CD14-positive monocyte (primary cell): ENCODE data around the gene CCDC33. TPM values are rescaled to one million over a fixed set of nuclear protein-coding genes. Genes with fewer than 3 reads are reported as not detected.

Source experiments
- DNase-seq, 3 donors: peaks; one replicate each; pipeline ENCODE4 v3.0.0-alpha.2; 2011 to 2022
- H2AFZ ChIP-seq: 2 replicates; pipeline ENCODE4 v1.6.0; 2012; ENCODE audit warnings: mild to moderate bottlenecking, low read depth, low read length, inconsistent platforms; ENCODE audit not compliant: insufficient read depth, poor library complexity, severe bottlenecking
- H3K27ac ChIP-seq, 2 donors: 1 replicate in 1 of 2; 2 replicates in 1 of 2; pipeline ENCODE4 v1.5.1; 2012 to 2013; ENCODE audit warnings: low read length in 2 of 2, control low read depth in 1 of 2, inconsistent platforms in 1 of 2, low read depth in 1 of 2, mild to moderate bottlenecking in 1 of 2
- H3K27me3 ChIP-seq, 2 donors: one replicate each; pipeline versions ENCODE4 v1.6.0 to v1.6.1; 2011 to 2013; ENCODE audit warnings: low read length in 2 of 2; ENCODE audit not compliant: control insufficient read depth in 2 of 2, insufficient read depth in 2 of 2
- H3K36me3 ChIP-seq, 2 donors: replicated peaks in 1 of 2; 1 replicate in 1 of 2; 2 replicates in 1 of 2; pipeline versions ENCODE4 v1.5.1 to v1.6.1; 2012 to 2013; ENCODE audit warnings: low read length in 2 of 2, control low read depth in 1 of 2, inconsistent platforms in 1 of 2, mild to moderate bottlenecking in 1 of 2; ENCODE audit not compliant: insufficient read depth in 2 of 2, control insufficient read depth in 1 of 2
- H3K4me1 ChIP-seq, 2 donors: 1 replicate in 1 of 2; 2 replicates in 1 of 2; pipeline versions ENCODE4 v1.5.1 to v1.6.1; 2012 to 2013; ENCODE audit warnings: low read length in 2 of 2, control low read depth in 1 of 2, inconsistent platforms in 1 of 2, mild to moderate bottlenecking in 1 of 2, moderate library complexity in 1 of 2; ENCODE audit not compliant: insufficient read depth in 2 of 2, control insufficient read depth in 1 of 2
- H3K4me2 ChIP-seq: replicated peaks from 2 replicates; pipeline ENCODE3; 2012; ENCODE audit warnings: low read length, moderate library complexity, mild to moderate bottlenecking; ENCODE audit not compliant: poor library complexity, severe bottlenecking; ENCODE audit errors: extremely low read depth
- H3K4me3 ChIP-seq, 3 experiments: fragments of 200-600 bp in 1 of 3; sonication (generic) in 1 of 3; replicated peaks in 1 of 3; 1 replicate in 2 of 3; 2 replicates in 1 of 3; pipeline ENCODE4 v1.5.1; 2011 to 2013; ENCODE audit warnings: low read length in 3 of 3, mild to moderate bottlenecking in 3 of 3, control low read depth in 2 of 3, low read depth in 2 of 3, inconsistent platforms in 1 of 3, moderate library complexity in 1 of 3
- H3K79me2 ChIP-seq: 2 replicates; pipeline ENCODE4 v1.6.0; 2012; ENCODE audit warnings: mild to moderate bottlenecking, control low read depth, inconsistent platforms, low read length, moderate library complexity; ENCODE audit not compliant: insufficient read depth
- H3K9ac ChIP-seq: 2 replicates; pipeline ENCODE4 v1.6.0; 2017; ENCODE audit warnings: low read length, mild to moderate bottlenecking; ENCODE audit not compliant: insufficient read depth, poor library complexity, severe bottlenecking
- H3K9me3 ChIP-seq, 2 donors: replicated peaks in 1 of 2; 1 replicate in 1 of 2; 2 replicates in 1 of 2; pipeline versions ENCODE4 v1.5.1 to v1.6.1; 2012 to 2013; ENCODE audit warnings: low read length in 2 of 2, control low read depth in 1 of 2; ENCODE audit not compliant: control insufficient read depth in 1 of 2, insufficient read depth in 1 of 2
- H4K20me1 ChIP-seq: 2 replicates; pipeline ENCODE4 v1.6.0; 2012; ENCODE audit warnings: mild to moderate bottlenecking, low read length, control low read depth, moderate library complexity; ENCODE audit not compliant: insufficient read depth
- H3K27ac Mint-ChIP-seq, 7 donors: one replicate each; pipeline ENCODE4 v1.8.0; 2020; ENCODE audit warnings: mild to moderate bottlenecking in 7 of 7, mixed read lengths in 7 of 7, moderate library complexity in 6 of 7, inconsistent platforms in 2 of 7
- H3K27me3 Mint-ChIP-seq, 3 donors: one replicate each; pipeline ENCODE4 v1.8.0; 2021 to 2022; ENCODE audit warnings: low read depth in 3 of 3, mild to moderate bottlenecking in 3 of 3, mixed read lengths in 3 of 3, moderate library complexity in 3 of 3, inconsistent platforms in 1 of 3
- H3K36me3 Mint-ChIP-seq, 2 donors: one replicate each; pipeline ENCODE4 v1.8.0; 2020; ENCODE audit warnings: mixed read lengths in 2 of 2, inconsistent platforms in 1 of 2, mild to moderate bottlenecking in 1 of 2
- H3K4me1 Mint-ChIP-seq: one replicate; pipeline ENCODE4 v1.8.0; 2020; ENCODE audit warnings: mild to moderate bottlenecking, mixed read lengths
- H3K4me3 Mint-ChIP-seq, 2 donors: one replicate each; pipeline ENCODE4 v1.8.0; 2020; ENCODE audit warnings: mild to moderate bottlenecking in 2 of 2, mixed read lengths in 2 of 2, moderate library complexity in 1 of 2
- H3K9me3 Mint-ChIP-seq, 7 donors: one replicate each; pipeline ENCODE4 v1.8.0; 2020 to 2022; ENCODE audit warnings: mixed read lengths in 7 of 7, mild to moderate bottlenecking in 6 of 7, moderate library complexity in 6 of 7, inconsistent platforms in 2 of 7
- WGBS: methylation state at CpG from one replicate; pipeline ENCODE4 v1.1.5; 2013; ENCODE audit warnings: missing lambda C conversion rate; ENCODE audit not compliant: insufficient coverage; 5-methylcytosine and 5-hydroxymethylcytosine counted together
- intact Hi-C, 2 donors: fragments of 100-400 bp; cut with micrococcal nuclease; formaldehyde crosslinking; loops; one replicate each; pipeline versions ENCODE4 v1.15.0 to v1.15.1; 2023
- polyA plus RNA-seq, 3 donors: library from polyadenylated mRNA; depleted of rRNA in 1 of 3; unstranded in 2 of 3; stranded (reverse) in 1 of 3; fragments of 300-500 nt in 2 of 3; fragments of >200 nt in 1 of 3; fragmentation: Illumina TruSeq in 2 of 3; gene quantifications; 1 replicate in 2 of 3; 2 replicates in 1 of 3; pipeline ENCODE4 v1.2.3, GENCODE V29; 2012 to 2021
- TF ChIP-seq, protein P1 (sequence below): fragments of 200-600 bp; IDR thresholded peaks from one replicate; pipeline ENCODE4 v1.8.0; 2022; ENCODE audit warnings: antibody characterized with exemption, mild to moderate bottlenecking

The CCDC33 gene
- polyA plus RNA-seq, 3 donors, result not detected

DNA sequence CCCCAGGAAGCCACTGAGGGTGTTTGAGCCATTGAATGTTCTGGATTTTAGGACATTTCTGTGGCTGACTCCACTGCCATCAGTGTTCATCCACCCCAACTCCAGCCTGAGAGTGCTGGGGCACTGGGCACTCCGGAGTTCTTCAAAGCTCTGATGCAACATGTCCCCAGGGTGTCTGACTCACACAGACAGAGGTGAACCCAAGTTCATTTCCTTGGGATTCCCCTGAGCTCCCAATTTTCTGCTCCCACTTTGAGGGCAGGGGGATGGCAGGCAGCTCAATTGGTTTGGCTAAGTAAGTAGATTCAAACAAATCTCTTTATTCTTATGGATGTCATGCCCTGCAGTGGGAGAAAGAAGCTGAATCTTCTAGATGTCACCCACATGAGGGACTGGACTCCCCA lies 35.7 kb upstream of the CCDC33 start:
- H3K27ac Mint-ChIP-seq, result no peak overlapping the region
- H3K27me3 Mint-ChIP-seq, result peaks cover 5 to 9% (median 5%) of the 10 kb centered on the region in 3 donors
- intact Hi-C loops, result no loop called here
- H3K4me1 Mint-ChIP-seq, result peaks cover 1% of the 10 kb centered on the region
- Histone ChIP-seq H3K36me3 (no peaks in the 10 kb centered on the region), H3K9ac (no peak overlapping the region), H2AFZ (no peak overlapping the region), H4K20me1 (no peaks in the 10 kb centered on the region), H3K79me2 (no peaks in the 10 kb centered on the region), H3K4me1 (no peaks in the 10 kb centered on the region), H3K27ac (no peak overlapping the region), H3K4me2 (no peak overlapping the region), H3K4me3 (no peak overlapping the region), H3K27me3 (no peaks in the 10 kb centered on the region), H3K9me3 (no peaks in the 10 kb centered on the region)
- H3K9me3 Mint-ChIP-seq, result no peaks in the 10 kb centered on the region
- no peak overlapping the region for H3K4me3 Mint-ChIP-seq
- H3K36me3 Mint-ChIP-seq, result no peaks in the 10 kb centered on the region
- 67% methylated on average over 1 of the region's 1 CpG for WGBS
- TF ChIP-seq, protein P1, sequence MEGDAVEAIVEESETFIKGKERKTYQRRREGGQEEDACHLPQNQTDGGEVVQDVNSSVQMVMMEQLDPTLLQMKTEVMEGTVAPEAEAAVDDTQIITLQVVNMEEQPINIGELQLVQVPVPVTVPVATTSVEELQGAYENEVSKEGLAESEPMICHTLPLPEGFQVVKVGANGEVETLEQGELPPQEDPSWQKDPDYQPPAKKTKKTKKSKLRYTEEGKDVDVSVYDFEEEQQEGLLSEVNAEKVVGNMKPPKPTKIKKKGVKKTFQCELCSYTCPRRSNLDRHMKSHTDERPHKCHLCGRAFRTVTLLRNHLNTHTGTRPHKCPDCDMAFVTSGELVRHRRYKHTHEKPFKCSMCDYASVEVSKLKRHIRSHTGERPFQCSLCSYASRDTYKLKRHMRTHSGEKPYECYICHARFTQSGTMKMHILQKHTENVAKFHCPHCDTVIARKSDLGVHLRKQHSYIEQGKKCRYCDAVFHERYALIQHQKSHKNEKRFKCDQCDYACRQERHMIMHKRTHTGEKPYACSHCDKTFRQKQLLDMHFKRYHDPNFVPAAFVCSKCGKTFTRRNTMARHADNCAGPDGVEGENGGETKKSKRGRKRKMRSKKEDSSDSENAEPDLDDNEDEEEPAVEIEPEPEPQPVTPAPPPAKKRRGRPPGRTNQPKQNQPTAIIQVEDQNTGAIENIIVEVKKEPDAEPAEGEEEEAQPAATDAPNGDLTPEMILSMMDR, result no peak
- DNase-seq, result peak in 1 of 3 donors; percentile 35

DNA sequence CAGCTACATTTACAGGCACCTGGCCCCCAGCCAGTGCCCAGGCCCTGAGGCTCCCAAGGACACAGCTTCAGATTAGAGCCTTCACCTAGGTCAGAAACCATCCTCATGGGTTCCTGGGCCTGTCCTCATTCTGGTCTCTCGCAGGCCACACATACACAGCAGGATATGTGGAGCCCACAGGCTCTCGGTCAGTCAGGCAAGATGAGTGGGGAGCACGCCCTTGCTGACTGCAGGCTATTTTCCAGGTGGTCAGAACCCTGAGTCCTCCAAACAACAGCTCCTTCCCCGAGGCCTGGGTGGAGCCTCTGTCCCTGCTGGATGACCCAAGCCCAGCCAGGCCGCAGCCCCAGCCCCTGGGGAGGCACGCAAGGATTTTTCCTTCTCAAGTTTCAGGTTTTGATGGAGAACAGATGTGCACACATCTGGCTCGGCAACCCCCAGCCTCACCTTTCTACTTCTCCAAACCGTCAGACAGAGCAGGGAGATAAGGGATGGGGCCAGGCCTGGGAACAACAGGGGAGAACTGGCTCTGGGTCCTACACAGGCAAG lies 35.2 kb upstream of the CCDC33 start:
- no peak for DNase-seq
- no peak overlapping the region for H3K27ac ChIP-seq
- no peaks in the 10 kb centered on the region for H3K27me3 ChIP-seq
- H3K79me2 ChIP-seq, result no peaks in the 10 kb centered on the region
- no peaks in the 10 kb centered on the region for H3K9me3 ChIP-seq
- Mint-ChIP-seq H3K9me3 (no peaks in the 10 kb centered on the region), H3K4me1 (peaks cover 1% of the 10 kb centered on the region), H3K27me3 (peaks cover 3 to 9% (median 4%) of the 10 kb centered on the region in 3 donors), H3K36me3 (no peaks in the 10 kb centered on the region), H3K27ac (no peak overlapping the region), H3K4me3 (no peak overlapping the region)
- H3K4me2 ChIP-seq, result no peak overlapping the region
- no peaks in the 10 kb centered on the region for H3K4me1 ChIP-seq
- H2AFZ ChIP-seq, result no peak overlapping the region
- intact Hi-C loops, result no loop called here
- no peaks in the 10 kb centered on the region for H4K20me1 ChIP-seq
- no peaks in the 10 kb centered on the region for H3K36me3 ChIP-seq
- no peak overlapping the region for H3K4me3 ChIP-seq
- TF ChIP-seq, protein P1, result no peak
- no peak overlapping the region for H3K9ac ChIP-seq
- 90% methylated on average over 5 of the region's 8 CpGs for WGBS
